ENCODE results near the gene TRAPPC3L.
A peak's percentile ranks its signal among the peaks of the same experiment; 100 is the strongest.

GRCh38 chr6:116536216-116536621, 9.3 kb downstream of the TRAPPC3L start:
- TF ChIP-seq CTCF (IDR thresholded peaks at IDR 0.05) (peak in 2 of 3 donors; percentile 50 to 65), POLR2A (IDR thresholded peaks at IDR 0.05) (no peak), POLR2AphosphoS5 (IDR thresholded peaks at IDR 0.05) (no peak)

Data from breast epithelium (tissue), 3 donors.